Esophagus muscularis mucosa (tissue), 4 donors: ENCODE measurements around the gene OR6K2. TPM values are rescaled to one million over a fixed set of nuclear protein-coding genes. Genes with fewer than 3 reads are reported as not detected.

Source experiments
- DNase-seq: peaks from one replicate; pipeline ENCODE4 v3.0.0-alpha.2; 2017; ENCODE audit errors: extremely low spot score
- H3K27ac ChIP-seq, 4 donors: fragments of 200-600 bp; sonication (generic); replicated peaks in 1 of 4; 1 replicate in 3 of 4; 2 replicates in 1 of 4; pipeline ENCODE4 v1.5.1; 2016 to 2019; ENCODE audit warnings: mild to moderate bottlenecking in 1 of 4
- H3K27me3 ChIP-seq, 4 donors: fragments of 200-600 bp; sonication (generic); one replicate each; pipeline versions ENCODE4 v1.5.1 to v1.6.0; 2016 to 2019
- H3K36me3 ChIP-seq, 4 donors: fragments of 200-600 bp; sonication (generic); one replicate each; pipeline ENCODE4 v1.5.1; 2016 to 2019
- H3K4me1 ChIP-seq, 4 donors: fragments of 200-600 bp; sonication (generic); one replicate each; pipeline ENCODE4 v1.5.1; 2016 to 2019
- H3K4me3 ChIP-seq, 4 donors: fragments of 200-600 bp; sonication (generic); 1 replicate in 2 of 4; 2 replicates in 2 of 4; pipeline ENCODE4 v1.5.1; 2016 to 2019; ENCODE audit warnings: mild to moderate bottlenecking in 4 of 4, moderate library complexity in 1 of 4
- H3K9me3 ChIP-seq, 4 donors: fragments of 200-600 bp; sonication (generic); 1 replicate in 3 of 4; 2 replicates in 1 of 4; pipeline ENCODE4 v1.5.1; 2016 to 2019
- EP300 ChIP-seq: sonication (generic); formaldehyde crosslinking; IDR thresholded peaks from one replicate; pipeline ENCODE4 v1.6.1; 2017; ENCODE audit warnings: antibody characterized with exemption
- POLR2A ChIP-seq: fragments of 450-650 bp; IDR thresholded peaks from one replicate; pipeline ENCODE4 v1.6.1; 2017; ENCODE audit warnings: antibody characterized with exemption, moderate library complexity, mild to moderate bottlenecking, low read depth
- POLR2AphosphoS5 ChIP-seq, 2 donors: sonication (generic); formaldehyde crosslinking; IDR thresholded peaks; one replicate each; pipeline ENCODE4 v1.6.1; 2017; ENCODE audit warnings: antibody characterized with exemption in 2 of 2
- WGBS: methylation state at CpG from one replicate; pipeline ENCODE4 v1.1.5; 2018; 5-methylcytosine and 5-hydroxymethylcytosine counted together
- intact Hi-C: fragments of 100-400 bp; cut with DNase I; formaldehyde crosslinking; loops from one replicate; pipeline ENCODE4 v1.15.1; 2023
- total RNA-seq, 4 donors: library from RNA; depleted of rRNA; stranded (reverse); fragments of >200 nt; gene quantifications; one replicate each; pipeline versions ENCODE4 v1.1.0 to v1.2.1, GENCODE V29; 2016
- TF ChIP-seq, protein P1 (sequence below), 3 experiments: fragments of 200-600 bp in 2 of 3; fragments of 450-650 bp in 1 of 3; sonication (generic) in 2 of 3; IDR thresholded peaks; one replicate each; pipeline ENCODE4 v1.5.1; 2017 to 2019; ENCODE audit warnings: antibody characterized with exemption in 3 of 3, mild to moderate bottlenecking in 2 of 3, moderate library complexity in 1 of 3

OR6K2 gene
- total RNA-seq, 4 donors from 2014 or later, result not detected

DNA sequence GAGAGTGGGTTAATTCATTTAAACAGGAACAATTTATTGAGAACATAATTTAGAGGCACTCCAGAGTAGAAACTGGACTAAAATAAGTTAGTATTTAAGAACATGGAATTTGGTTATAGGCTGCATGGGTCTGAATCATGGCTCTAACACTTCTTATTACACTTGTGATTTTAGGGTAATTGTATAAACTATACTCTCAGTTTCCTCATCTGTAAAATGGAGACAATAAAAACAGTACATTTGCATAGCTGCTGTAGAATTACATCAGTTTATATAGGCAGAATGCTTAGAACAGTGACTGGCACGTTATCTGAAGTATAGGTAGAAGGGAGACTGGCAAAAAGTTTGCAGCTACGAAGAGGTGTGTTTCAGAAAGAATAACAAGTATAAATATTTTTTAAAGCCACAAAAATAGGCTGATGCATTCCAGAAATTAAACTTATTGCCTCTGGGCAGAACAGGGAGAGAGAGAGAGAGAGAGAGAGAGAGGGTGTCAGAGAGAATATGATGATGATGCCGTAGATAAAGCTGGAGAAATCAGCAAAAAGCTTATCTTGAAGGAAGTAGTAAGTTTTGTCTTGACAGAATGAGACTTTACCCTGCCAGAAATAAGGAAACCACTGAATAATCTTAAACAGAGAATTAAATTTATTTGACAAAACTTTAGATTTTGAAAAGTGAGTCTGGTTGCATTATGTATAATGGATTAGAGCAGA lies 28.2 kb upstream of the OR6K2 start:
- H3K27ac ChIP-seq, result no peak overlapping the region
- 57% methylated on average over 3 of the region's 3 CpGs for WGBS
- no peaks in the 10 kb centered on the region for H3K9me3 ChIP-seq
- no peaks in the 10 kb centered on the region for H3K36me3 ChIP-seq
- no peak overlapping the region for H3K4me3 ChIP-seq
- no peak for DNase-seq
- intact Hi-C loops, result no loop called here
- no peaks in the 10 kb centered on the region for H3K4me1 ChIP-seq
- peaks cover 0 to 4% (median 0%) of the 10 kb centered on the region in 4 donors for H3K27me3 ChIP-seq
- TF ChIP-seq EP300 (no peak), POLR2A (no peak), POLR2AphosphoS5 (IDR thresholded peaks at IDR 0.05) (no peak)
- TF ChIP-seq, protein P1, sequence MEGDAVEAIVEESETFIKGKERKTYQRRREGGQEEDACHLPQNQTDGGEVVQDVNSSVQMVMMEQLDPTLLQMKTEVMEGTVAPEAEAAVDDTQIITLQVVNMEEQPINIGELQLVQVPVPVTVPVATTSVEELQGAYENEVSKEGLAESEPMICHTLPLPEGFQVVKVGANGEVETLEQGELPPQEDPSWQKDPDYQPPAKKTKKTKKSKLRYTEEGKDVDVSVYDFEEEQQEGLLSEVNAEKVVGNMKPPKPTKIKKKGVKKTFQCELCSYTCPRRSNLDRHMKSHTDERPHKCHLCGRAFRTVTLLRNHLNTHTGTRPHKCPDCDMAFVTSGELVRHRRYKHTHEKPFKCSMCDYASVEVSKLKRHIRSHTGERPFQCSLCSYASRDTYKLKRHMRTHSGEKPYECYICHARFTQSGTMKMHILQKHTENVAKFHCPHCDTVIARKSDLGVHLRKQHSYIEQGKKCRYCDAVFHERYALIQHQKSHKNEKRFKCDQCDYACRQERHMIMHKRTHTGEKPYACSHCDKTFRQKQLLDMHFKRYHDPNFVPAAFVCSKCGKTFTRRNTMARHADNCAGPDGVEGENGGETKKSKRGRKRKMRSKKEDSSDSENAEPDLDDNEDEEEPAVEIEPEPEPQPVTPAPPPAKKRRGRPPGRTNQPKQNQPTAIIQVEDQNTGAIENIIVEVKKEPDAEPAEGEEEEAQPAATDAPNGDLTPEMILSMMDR (IDR thresholded peaks at IDR 0.05), result no peak

DNA sequence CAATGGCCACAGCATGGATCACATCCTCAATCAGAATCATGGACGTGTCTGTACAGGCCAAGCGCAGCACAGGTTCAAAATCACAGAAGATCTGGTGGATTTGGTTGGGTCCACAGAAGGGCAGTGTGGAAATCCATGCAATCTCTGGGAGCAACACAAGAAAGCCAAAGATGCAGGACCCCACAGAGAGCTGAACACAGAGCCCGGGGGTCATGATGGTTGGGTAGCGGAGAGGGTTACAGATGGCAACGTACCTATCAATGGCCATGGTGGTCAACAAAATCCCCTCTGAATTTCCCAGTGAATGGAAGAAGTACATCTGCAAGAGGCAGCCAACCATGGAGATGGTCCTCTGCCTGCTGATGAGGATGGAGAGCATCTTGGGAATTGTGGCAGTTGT lies 24.0 kb upstream of the OR6K2 start:
- WGBS, result 84% methylated on average over 5 of the region's 5 CpGs
- TF ChIP-seq, protein P1 (IDR thresholded peaks at IDR 0.05), result no peak
- TF ChIP-seq POLR2A (no peak), POLR2AphosphoS5 (IDR thresholded peaks at IDR 0.05) (no peak), EP300 (no peak)
- H3K9me3 ChIP-seq, result no peaks in the 10 kb centered on the region
- H3K36me3 ChIP-seq, result no peaks in the 10 kb centered on the region
- DNase-seq, result no peak
- no peaks in the 10 kb centered on the region for H3K4me1 ChIP-seq
- peaks cover 0 to 4% (median 0%) of the 10 kb centered on the region in 4 donors for H3K27me3 ChIP-seq
- intact Hi-C loops, result no loop called here
- no peak overlapping the region for H3K27ac ChIP-seq
- no peak overlapping the region for H3K4me3 ChIP-seq

DNA sequence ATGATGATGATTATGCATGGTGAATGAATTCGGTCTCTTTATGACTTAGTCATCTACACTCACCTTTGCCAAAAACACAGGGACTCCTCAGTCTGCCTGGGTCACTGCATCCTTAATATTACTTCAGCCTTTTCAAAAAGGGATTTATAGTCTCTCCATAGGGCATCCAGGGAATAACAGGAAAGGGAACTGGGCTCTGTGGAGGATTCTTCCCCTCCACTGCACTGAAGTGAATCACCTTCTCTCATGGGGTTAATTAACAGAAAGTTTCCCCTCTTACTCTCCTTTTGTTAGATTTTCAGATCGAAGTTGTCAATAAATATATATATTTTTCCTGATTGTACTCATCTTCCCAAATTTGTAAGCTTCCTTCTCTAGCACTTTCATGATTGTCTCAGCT lies 20.2 kb upstream of the OR6K2 start, which contains the start of gene OR6K3:
OR6K3 (minus strand) TSS at position 101 of the 400 bp plus-strand sequence. CDS start 2,605 bp downstream, outside the sequence.
- H3K27ac ChIP-seq, result no peak within 1 kb of the TSS
- H3K9me3 ChIP-seq, result no peaks in the 10 kb centered on the region
- no peaks in the 10 kb centered on the region for H3K4me1 ChIP-seq
- peaks cover 0 to 4% (median 0%) of the 10 kb centered on the region in 4 donors for H3K27me3 ChIP-seq
- H3K36me3 ChIP-seq, result no peaks in the 10 kb centered on the region
- TF ChIP-seq EP300, result no peak
- TF ChIP-seq POLR2AphosphoS5 (IDR thresholded peaks at IDR 0.05), result no peak
- TF ChIP-seq POLR2A, result no peak
- TF ChIP-seq, protein P1 (IDR thresholded peaks at IDR 0.05), result no peak
- intact Hi-C loops, result no loop called here
- H3K4me3 ChIP-seq, result no peak within 1 kb of the TSS
- WGBS, result 76% methylated on average over 2 of the region's 2 CpGs
- DNase-seq, result no peak

DNA sequence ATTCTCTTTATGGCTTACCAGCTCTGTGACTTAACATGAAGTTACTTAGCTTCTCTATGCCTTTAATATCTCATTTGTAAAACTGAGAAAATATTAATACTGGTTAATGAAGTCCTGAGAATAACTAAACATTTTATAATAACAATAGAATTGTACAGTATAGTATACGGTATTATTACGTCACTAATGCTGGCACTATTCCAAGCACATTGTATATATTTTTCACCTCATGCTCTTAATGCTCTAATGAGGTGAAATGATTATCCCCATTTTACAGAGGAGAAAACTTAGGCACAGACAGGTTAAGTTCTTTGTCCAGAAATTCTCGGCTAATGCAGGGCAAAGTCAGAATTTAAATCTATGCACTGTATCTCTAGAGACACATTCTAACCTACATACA lies 19.2 kb upstream of the OR6K2 start:
- H3K27ac ChIP-seq, result no peak overlapping the region
- DNase-seq, result no peak
- H3K4me1 ChIP-seq, result no peaks in the 10 kb centered on the region
- intact Hi-C loops, result no loop called here
- TF ChIP-seq EP300 (no peak), POLR2A (no peak), POLR2AphosphoS5 (IDR thresholded peaks at IDR 0.05) (no peak)
- TF ChIP-seq, protein P1 (IDR thresholded peaks at IDR 0.05), result no peak
- no peaks in the 10 kb centered on the region for H3K36me3 ChIP-seq
- H3K27me3 ChIP-seq, result peaks cover 0 to 3% (median 0%) of the 10 kb centered on the region in 4 donors
- H3K9me3 ChIP-seq, result no peaks in the 10 kb centered on the region
- H3K4me3 ChIP-seq, result no peak overlapping the region
- 40% methylated on average over 3 of the region's 3 CpGs for WGBS

DNA sequence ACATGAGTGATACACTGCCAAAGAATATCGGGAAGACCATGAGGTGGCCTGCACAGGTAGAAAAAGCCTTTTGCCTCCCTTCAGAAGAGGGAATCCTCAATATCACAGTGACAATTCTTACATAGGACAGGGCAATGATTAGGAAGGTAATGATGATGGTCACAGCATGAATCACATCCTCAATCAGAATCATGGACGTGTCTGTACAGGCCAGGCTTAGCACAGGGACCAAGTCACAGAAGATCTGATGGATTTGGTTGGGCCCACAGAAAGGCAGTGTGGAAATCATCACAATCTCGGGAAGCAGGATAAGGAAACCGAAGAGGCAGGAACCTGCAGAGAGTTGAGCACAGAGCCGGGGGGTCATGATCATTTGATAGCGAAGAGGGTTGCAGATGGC lies 16.9 kb upstream of the OR6K2 start:
- DNase-seq, result no peak
- Histone ChIP-seq H3K27me3 (no peaks in the 10 kb centered on the region), H3K36me3 (no peaks in the 10 kb centered on the region), H3K27ac (no peak overlapping the region), H3K4me1 (no peaks in the 10 kb centered on the region), H3K9me3 (no peaks in the 10 kb centered on the region), H3K4me3 (no peak overlapping the region)
- WGBS, result 88% methylated on average over 6 of the region's 6 CpGs
- intact Hi-C loops, result no loop called here
- TF ChIP-seq POLR2A, result no peak
- TF ChIP-seq, protein P1 (IDR thresholded peaks at IDR 0.05), result no peak
- no peak for TF ChIP-seq EP300
- no peak for TF ChIP-seq POLR2AphosphoS5 (IDR thresholded peaks at IDR 0.05)
